Heart right ventricle (tissue), 16 donors: ENCODE results near the gene CDC26. TPM values are rescaled to one million over a fixed set of nuclear protein-coding genes. Genes with fewer than 3 reads are reported as not detected.

Experiments used
- ATAC-seq, 8 donors: fragments of 200-7000 bp; cut with Tn5 transposase; one replicate each; pipeline ENCODE4 v1.9.1; 2020; ENCODE audit warnings: mild to moderate bottlenecking in 8 of 8, moderate library complexity in 8 of 8, moderate number of reproducible peaks in 1 of 8
- DNase-seq, 2 donors: peaks; one replicate each; pipeline ENCODE4 v3.0.0-alpha.2; 2020
- H3K27ac ChIP-seq, 10 donors: fragments of 200-600 bp; sonication (generic) in 2 of 10; one replicate each; pipeline versions ENCODE4 v1.5.0 to v1.8.0; 2020 to 2022; ENCODE audit warnings: mild to moderate bottlenecking in 3 of 10
- H3K27me3 ChIP-seq, 7 donors: fragments of 200-600 bp; one replicate each; pipeline ENCODE4 v1.8.0; 2021 to 2022; ENCODE audit warnings: mild to moderate bottlenecking in 2 of 7
- H3K36me3 ChIP-seq, 9 donors: fragments of 200-600 bp; sonication (generic) in 1 of 9; one replicate each; pipeline versions ENCODE4 v1.5.0 to v1.8.0; 2020 to 2022; ENCODE audit warnings: mild to moderate bottlenecking in 2 of 9
- H3K4me1 ChIP-seq, 9 donors: fragments of 200-600 bp; sonication (generic) in 1 of 9; one replicate each; pipeline versions ENCODE4 v1.5.0 to v1.8.0; 2020 to 2022; ENCODE audit warnings: mild to moderate bottlenecking in 4 of 9
- H3K4me3 ChIP-seq, 10 donors: fragments of 200-600 bp; sonication (generic) in 2 of 10; one replicate each; pipeline versions ENCODE4 v1.5.0 to v1.8.0; 2020 to 2022; ENCODE audit warnings: mild to moderate bottlenecking in 7 of 10, moderate library complexity in 2 of 10
- H3K9me3 ChIP-seq, 11 donors: fragments of 200-600 bp in 10 of 11; sonication (generic) in 2 of 11; one replicate each; pipeline versions ENCODE4 v1.5.0 to v1.8.0; 2013 to 2022; ENCODE audit warnings: mild to moderate bottlenecking in 2 of 11, control low read depth in 1 of 11, moderate library complexity in 1 of 11
- CTCF ChIP-seq, 9 donors: fragments of 200-600 bp; sonication (generic) in 2 of 9; IDR thresholded peaks; one replicate each; pipeline versions ENCODE4 v1.5.0 to v1.8.0; 2021 to 2022; ENCODE audit warnings: antibody characterized with exemption in 9 of 9, mild to moderate bottlenecking in 5 of 9, moderate library complexity in 1 of 9
- WGBS, 2 donors: extraction: QIAGEN DNeasy Blood & Tissue Kit; methylation state at CpG; one replicate each; pipeline ENCODE4 v1.1.7; 2013; ENCODE audit warnings: inconsistent platforms in 1 of 2; 5-methylcytosine and 5-hydroxymethylcytosine counted together
- intact Hi-C, 10 donors: fragments of 100-400 bp; cut with DNase I; formaldehyde crosslinking; loops; one replicate each; pipeline versions ENCODE4 v1.11.1 to v1.14.2; 2022
- long read RNA-seq, 3 donors: library from polyadenylated mRNA; unstranded; transcript quantifications; one replicate each; pipeline ENCODE4 v2.0.0, GENCODE V29; 2020 to 2021
- polyA plus RNA-seq, 2 donors: library from polyadenylated mRNA; stranded (reverse); fragments of 200-250 nt; gene quantifications; one replicate each; pipeline ENCODE4 v1.2.3, GENCODE V29; 2013
- total RNA-seq, 10 donors: library from RNA; stranded (reverse); fragmentation: NEBNext Ultra II Directional in 3 of 10; extraction: Animal tissue kit (Norgen Biotek cat#: 25700) in 3 of 10; gene quantifications; one replicate each; pipeline versions ENCODE4 v1.2.1 to v1.2.4, GENCODE V29; 2021 to 2023
- donor health status: Arrhythmogenic right ventricular cardiomyopathy.
- donor health status: ischemic (EF 13 %, LVEDD 7.1; RV severe dilation, severe dysfunction).
- donor health status: healthy with polysubstance abuse.
- donor health status: DM: no; HTN: yes; CAD: no.
- donor health status: DM: no; HTN: no; CAD: no.
- donor health status: ischemic (EF 25% LVEDD 6.9; RV normal size, moderate dysfunction).
- donor health status: ischemic (EF 25% LVEDD 5.7; RV mildly dilated, moderate dysfunction).
- donor health status: healthy.
- donor health status: DM: yes; HTN: yes; CAD: no.
- donor health status: Ischemic cardiomyopathy.
- donor health status: ischemic (EF 35%, LVEDD 5.7; RV mildly dilated, moderate dysfunction).
- donor health status: nonischemic (EF 11% LVEDD 7.7; RV severe dilation, severe dysfunction).
- donor health status: DM: yes; HTN: yes; CAD: no.
- donor health status: PGD.
- donor health status: ischemic (EF 29% LVEDD 5.4; RV normal size, mild dysfunction).
- donor health status: nonischemic (EF 23%, LVEDD 6.1; RV moderate dilation, normal function).

The CDC26 gene
- 10 to 100 TPM; 26.7 to 39.7 (median 30.8) TPM for total RNA-seq
- polyA plus RNA-seq = 10 to 100 TPM; 24.6 to 48.8 TPM
- long read RNA-seq, donor 1, transcript CDC26-201 (4 exons, 872 nt) = major isoform, 19 of 26 reads
- long read RNA-seq, donor 1, partial matches to known transcripts = 3 of 26 reads
- long read RNA-seq, donor 1, other reads (novel, unspliced or antisense) = 4 of 26 reads
- long read RNA-seq, donor 2, transcript CDC26-201 (4 exons, 872 nt) = major isoform, 25 of 37 reads
- long read RNA-seq, donor 2, partial matches to known transcripts = 2 of 37 reads
- long read RNA-seq, donor 2, other reads (novel, unspliced or antisense) = 9 of 37 reads
- long read RNA-seq, donor 3, transcript CDC26-201 (4 exons, 872 nt) = major isoform, 7 of 23 reads
- long read RNA-seq, donor 3, partial matches to known transcripts = 2 of 23 reads
- long read RNA-seq, donor 3, other reads (novel, unspliced or antisense) = 14 of 23 reads

DNA sequence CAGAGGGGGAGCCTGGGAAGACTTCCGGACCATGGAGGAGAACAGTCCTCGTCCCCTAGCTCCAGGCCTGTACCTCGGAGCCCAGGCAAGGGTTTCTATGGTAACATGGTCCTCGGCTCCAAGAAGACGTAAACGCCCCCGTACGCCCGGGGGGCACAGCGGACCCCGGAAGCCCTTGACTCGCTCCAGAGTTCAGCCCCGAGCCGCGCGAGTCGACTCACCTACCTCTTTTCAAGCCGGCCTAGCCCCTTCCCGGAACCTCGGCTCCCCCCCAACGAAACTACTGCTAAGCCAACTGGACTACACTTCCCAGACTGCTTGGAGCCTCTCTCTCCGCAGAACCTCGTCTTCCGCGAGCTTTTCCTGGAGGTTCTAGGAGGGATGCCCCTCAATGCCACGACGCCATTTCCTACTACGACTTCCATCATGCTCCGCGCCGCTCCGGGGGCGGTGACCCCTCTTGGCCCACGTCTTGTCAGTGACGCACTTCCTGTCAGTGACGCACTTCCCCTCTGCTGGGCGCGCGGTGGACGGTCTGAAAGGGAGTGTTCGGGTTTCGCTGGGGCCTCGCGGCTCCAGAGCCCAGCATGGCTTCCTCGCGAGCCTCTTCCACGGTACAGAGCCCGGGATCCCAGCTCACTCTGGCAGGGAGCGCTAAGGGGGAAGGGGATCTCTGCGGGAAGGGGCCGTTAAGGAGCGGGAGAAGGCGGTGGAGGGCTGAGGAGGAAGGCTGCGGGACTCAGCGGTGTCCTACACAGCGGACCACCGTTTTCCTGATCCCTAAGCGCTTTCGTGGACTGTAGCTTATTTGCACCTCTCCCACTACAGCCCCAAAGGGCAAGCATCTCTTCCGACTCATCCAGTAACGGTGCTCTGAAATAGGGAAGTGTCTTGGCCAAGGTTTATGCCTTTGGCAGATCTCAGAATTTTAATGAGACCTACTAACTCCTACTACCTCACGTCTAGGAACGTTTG, at the start of gene CDC26, which contains the start of gene PRPF4:
CDC26 (minus strand) TSS at position 416 of the 975 bp plus-strand sequence. CDS start 3,065 bp downstream, outside the sequence.
PRPF4 (plus strand) TSS at position 502 of the 975 bp plus-strand sequence; CDS start at position 588, 86 bp downstream.
- ATAC-seq = peak; percentile 98 to 99 (median 98)
- 0 to 1% methylated on average over 63 of the region's 63 CpGs for WGBS, 2 donors
- peak within 1 kb of the TSS; percentile 63 to 95 (median 90) for H3K27ac ChIP-seq

GRCh38 chr9:113322671-113323070, 47.3 kb upstream of the CDC26 start:
- WGBS, 2 donors = 75 to 82% methylated on average over 6 of the region's 6 CpGs
- intact Hi-C loops = no loop called here
- DNase-seq (no peak), ATAC-seq (no peak)
- no peak for TF ChIP-seq CTCF (IDR thresholded peaks at IDR 0.05)
- no peak overlapping the region for H3K4me3 ChIP-seq
- H3K27ac ChIP-seq = no peak overlapping the region
- peaks cover 0 to 48% (median 6%) of the 10 kb centered on the region in 9 donors for H3K36me3 ChIP-seq
- no peaks in the 10 kb centered on the region for H3K27me3 ChIP-seq
- H3K4me1 ChIP-seq = peaks cover 0 to 3% (median 0%) of the 10 kb centered on the region in 9 donors
- H3K9me3 ChIP-seq = no peaks in the 10 kb centered on the region

More for the DNA sequence above, at the start of gene CDC26, which contains the start of gene PRPF4:
- TF ChIP-seq CTCF (IDR thresholded peaks at IDR 0.05) = no peak
- Histone ChIP-seq H3K4me3 (peak within 1 kb of the TSS; percentile 36 to 89 (median 78)), H3K4me1 (peaks cover 5 to 50% (median 23%) of the 10 kb centered on the region in 9 donors), H3K36me3 (peaks cover 0 to 71% (median 41%) of the 10 kb centered on the region in 9 donors), H3K9me3 (no peaks in the 10 kb centered on the region), H3K27me3 (no peaks in the 10 kb centered on the region)
- intact Hi-C loops = loop anchor here in 9 of 10 donors (2.0 to 10.0 kb wide), 9 partner anchors 53 to 383 kb away; partner anchors contain the start of genes ALAD (in 7 of the 9), FKBP15 (in 3 of the 9) and SLC31A1 (in 3 of the 9)
- peak; percentile 96 to 98 for DNase-seq

GRCh38 chr9:113320051-113320450, 44.7 kb upstream of the CDC26 start:
- Histone ChIP-seq H3K27ac (no peak overlapping the region), H3K4me3 (no peak overlapping the region), H3K9me3 (no peaks in the 10 kb centered on the region), H3K36me3 (peaks cover 0 to 57% (median 6%) of the 10 kb centered on the region in 9 donors), H3K27me3 (no peaks in the 10 kb centered on the region), H3K4me1 (no peaks in the 10 kb centered on the region)
- ATAC-seq = no peak
- no peak for DNase-seq
- intact Hi-C loops = no loop called here
- TF ChIP-seq CTCF (IDR thresholded peaks at IDR 0.05) = no peak
- 94 to 96% methylated on average over 3 of the region's 3 CpGs for WGBS, 2 donors
